Colonic mucosa (tissue), 4 donors: ENCODE results near the gene FLYWCH2. TPM values are rescaled to one million over a fixed set of nuclear protein-coding genes. Genes with fewer than 3 reads are reported as not detected.

ENCODE experiments used
- DNase-seq: peaks from one replicate; pipeline ENCODE4 v3.0.0-alpha.2; 2020
- H3K27ac ChIP-seq: fragments of 200-600 bp; one replicate; pipeline ENCODE4 v1.8.0; 2021
- H3K27me3 ChIP-seq: fragments of 200-600 bp; one replicate; pipeline ENCODE4 v1.8.0; 2021
- H3K36me3 ChIP-seq: fragments of 200-600 bp; one replicate; pipeline ENCODE4 v1.8.0; 2021
- H3K4me1 ChIP-seq: fragments of 200-600 bp; one replicate; pipeline ENCODE4 v1.8.0; 2021; ENCODE audit warnings: mild to moderate bottlenecking
- H3K4me3 ChIP-seq: fragments of 200-600 bp; one replicate; pipeline ENCODE4 v1.8.0; 2021
- H3K9ac ChIP-seq, 2 donors: one replicate each; pipeline ENCODE4 v1.7.0; 2013; ENCODE audit warnings: control low read depth in 2 of 2, low read depth in 2 of 2, low read length in 2 of 2
- H3K9me3 ChIP-seq: fragments of 200-600 bp; one replicate; pipeline ENCODE4 v1.8.0; 2021
- CTCF ChIP-seq: fragments of 200-600 bp; IDR thresholded peaks from one replicate; pipeline ENCODE4 v1.8.0; 2022; ENCODE audit warnings: antibody characterized with exemption, mild to moderate bottlenecking
- intact Hi-C: fragments of 100-400 bp; cut with DNase I; formaldehyde crosslinking; loops from one replicate; pipeline ENCODE4 v1.14.1; 2022
- total RNA-seq, 2 donors: library from RNA; stranded (reverse); fragmentation: NEBNext Ultra II Directional in 1 of 2; extraction: Animal tissue kit (Norgen Biotek cat#: 25700) in 1 of 2; gene quantifications; one replicate each; pipeline ENCODE4 v1.2.1, GENCODE V29; 2021
- donor health status: healthy.
- donor health status: DM: no; HTN: no; CAD: no.
- donor health status: DM: no; HTN: no; CAD: no.

The FLYWCH2 gene
- total RNA-seq, 2 donors from 2014 or later = 16.2 to 24.8 TPM

- H3K9me3 ChIP-seq = no peaks in the 10 kb centered on the region
- H3K4me1 ChIP-seq = no peaks in the 10 kb centered on the region
- no peak for TF ChIP-seq CTCF
- H3K9ac ChIP-seq = no peak overlapping the region
- DNase-seq = no peak
- H3K27ac ChIP-seq = peak overlapping the region; percentile 31
- intact Hi-C loops = no loop called here
- no peaks in the 10 kb centered on the region for H3K36me3 ChIP-seq
- H3K4me3 ChIP-seq = no peak overlapping the region
- no peaks in the 10 kb centered on the region for H3K27me3 ChIP-seq
These were observed 46.1 kb upstream of the FLYWCH2 start for GRCh38 chr16:2836646-2837508.

GRCh38 chr16:2838928-2839327 lies 44.1 kb upstream of the FLYWCH2 start:
- no peak overlapping the region for H3K27ac ChIP-seq
- intact Hi-C loops = loop anchor here (1.0 kb wide), 1 partner anchor 27 kb away; no protein-coding TSS in a partner anchor
- H3K9ac ChIP-seq = no peak overlapping the region
- no peak overlapping the region for H3K4me3 ChIP-seq
- no peaks in the 10 kb centered on the region for H3K36me3 ChIP-seq
- H3K4me1 ChIP-seq = no peaks in the 10 kb centered on the region
- TF ChIP-seq CTCF = peak; percentile 58
- H3K9me3 ChIP-seq = no peaks in the 10 kb centered on the region
- H3K27me3 ChIP-seq = no peaks in the 10 kb centered on the region
- DNase-seq = peak; percentile 65

- no peaks in the 10 kb centered on the region for H3K9me3 ChIP-seq
- no peak for TF ChIP-seq CTCF
- no peaks in the 10 kb centered on the region for H3K36me3 ChIP-seq
- intact Hi-C loops = loop anchor here (1.0 kb wide), 1 partner anchor 26 kb away; no protein-coding TSS in a partner anchor
- H3K9ac ChIP-seq = no peak overlapping the region
- H3K4me3 ChIP-seq = no peak overlapping the region
- no peaks in the 10 kb centered on the region for H3K4me1 ChIP-seq
- no peaks in the 10 kb centered on the region for H3K27me3 ChIP-seq
- DNase-seq = no peak
- no peak overlapping the region for H3K27ac ChIP-seq
These were observed 43.2 kb upstream of the FLYWCH2 start for GRCh38 chr16:2839650-2840450.

GRCh38 chr16:2840914-2841313 lies 42.1 kb upstream of the FLYWCH2 start:
- Histone ChIP-seq H3K27ac (no peak overlapping the region), H3K36me3 (no peaks in the 10 kb centered on the region), H3K9me3 (no peaks in the 10 kb centered on the region), H3K9ac (no peak overlapping the region), H3K4me3 (no peak overlapping the region), H3K27me3 (no peaks in the 10 kb centered on the region), H3K4me1 (no peaks in the 10 kb centered on the region)
- no peak for TF ChIP-seq CTCF
- no peak for DNase-seq
- intact Hi-C loops = no loop called here

GRCh38 chr16:2841606-2842339 lies 41.2 kb upstream of the FLYWCH2 start:
- TF ChIP-seq CTCF = no peak
- Histone ChIP-seq H3K27me3 (no peaks in the 10 kb centered on the region), H3K9ac (no peak overlapping the region), H3K27ac (no peak overlapping the region), H3K4me1 (no peaks in the 10 kb centered on the region), H3K36me3 (no peaks in the 10 kb centered on the region), H3K4me3 (no peak overlapping the region), H3K9me3 (no peaks in the 10 kb centered on the region)
- DNase-seq = no peak
- intact Hi-C loops = no loop called here
